IMR-90 (cell line): ENCODE results near the gene SLC6A15. TPM values are rescaled to one million over a fixed set of nuclear protein-coding genes. Genes with fewer than 3 reads are reported as not detected.

Experiments used
- ATAC-seq: fragments of 200-7000 bp; cut with Tn5 transposase; 2 replicates; pipeline ENCODE4 v1.9.1; 2020; ENCODE audit warnings: low read depth, mild to moderate bottlenecking, moderate library complexity
- BruUV-seq: library from RNA; stranded (reverse); fragments of 400-500 nt; replicated peaks from 2 replicates; lab custom pipeline; 2021; lab: Mats Ljungman, UMichigan
- CTCF ChIA-PET: fragments of 300-600 bp; formaldehyde crosslinking; extraction: SDS; loops from one replicate; lab custom pipeline; 2021; ENCODE audit warnings: antibody characterized with exemption; lab: Yijun Ruan, JAX
- POLR2A ChIA-PET: fragments of 300-600 bp; sonication (Branson Sonifier 250); formaldehyde crosslinking; loops from one replicate; lab custom pipeline; 2022; ENCODE audit warnings: antibody characterized with exemption; ENCODE audit not compliant: unreplicated experiment; lab: Charles Lee
- DNase-seq: peaks from one replicate; pipeline ENCODE4 v3.0.0; 2013
- H2AFZ ChIP-seq: replicated peaks from 2 replicates; pipeline ENCODE3; 2013; ENCODE audit warnings: low read length, mild to moderate bottlenecking; ENCODE audit not compliant: poor library complexity
- H2AK5ac ChIP-seq: 2 replicates; pipeline ENCODE4 v1.6.1; 2013; ENCODE audit warnings: low read depth, low read length, inconsistent platforms
- H2AK9ac ChIP-seq: replicated peaks from 2 replicates; pipeline ENCODE3; 2013; ENCODE audit warnings: mild to moderate bottlenecking, low read depth, low read length, moderate library complexity; ENCODE audit not compliant: poor library complexity
- H2BK120ac ChIP-seq: 2 replicates; pipeline ENCODE4 v1.6.1; 2013; ENCODE audit warnings: low read depth, low read length, inconsistent platforms
- H2BK15ac ChIP-seq: 3 replicates; pipeline ENCODE4 v1.6.1; 2013; ENCODE audit warnings: low read depth, low read length, inconsistent platforms
- H2BK20ac ChIP-seq: 2 replicates; pipeline ENCODE4 v1.6.1; 2013; ENCODE audit warnings: low read depth, mild to moderate bottlenecking, inconsistent platforms, low read length, moderate library complexity
- H2BK5ac ChIP-seq: 2 replicates; pipeline ENCODE4 v1.6.1; 2013; ENCODE audit warnings: mild to moderate bottlenecking, low read depth, low read length, inconsistent platforms; ENCODE audit not compliant: poor library complexity, severe bottlenecking
- H3K14ac ChIP-seq: replicated peaks from 2 replicates; pipeline ENCODE4 v1.6.1; 2013; ENCODE audit warnings: low read depth, low read length, inconsistent platforms
- H3K18ac ChIP-seq: 2 replicates; pipeline ENCODE4 v1.6.1; 2013; ENCODE audit warnings: low read depth, low read length, control low read depth
- H3K23ac ChIP-seq: 2 replicates; pipeline ENCODE4 v1.6.1; 2013; ENCODE audit warnings: low read depth, low read length, inconsistent platforms
- H3K27ac ChIP-seq: 2 replicates; pipeline ENCODE4 v1.5.1; 2013; ENCODE audit warnings: mild to moderate bottlenecking, control low read depth, low read length; ENCODE audit not compliant: insufficient read depth
- H3K27me3 ChIP-seq: 2 replicates; pipeline ENCODE4 v1.6.1; 2013; ENCODE audit warnings: low read length; ENCODE audit not compliant: control insufficient read depth, insufficient read depth
- H3K36me3 ChIP-seq: 2 replicates; pipeline ENCODE4 v1.6.1; 2013; ENCODE audit warnings: low read length, mixed read lengths; ENCODE audit not compliant: control insufficient read depth, insufficient read depth
- H3K4ac ChIP-seq: 2 replicates; pipeline ENCODE4 v1.6.1; 2013; ENCODE audit warnings: low read depth, low read length, inconsistent platforms
- H3K4me1 ChIP-seq: 2 replicates; pipeline ENCODE4 v1.6.1; 2013; ENCODE audit warnings: low read length, mixed read lengths; ENCODE audit not compliant: control insufficient read depth, insufficient read depth
- H3K4me2 ChIP-seq: 2 replicates; pipeline ENCODE4 v1.6.1; 2013; ENCODE audit warnings: low read depth, mild to moderate bottlenecking, control low read depth, low read length, moderate library complexity
- H3K4me3 ChIP-seq: 2 replicates; pipeline ENCODE4 v1.5.1; 2013; ENCODE audit warnings: low read depth, mild to moderate bottlenecking, control low read depth, low read length, moderate library complexity; ENCODE audit not compliant: insufficient read depth
- H3K56ac ChIP-seq: 2 replicates; pipeline ENCODE4 v1.6.1; 2013; ENCODE audit warnings: low read length, inconsistent platforms; ENCODE audit not compliant: insufficient read depth; ENCODE audit errors: extremely low read depth
- H3K79me1 ChIP-seq, 2 experiments: 2 replicates each; pipeline ENCODE4 v1.6.1; 2013; ENCODE audit warnings: low read length in 2 of 2, inconsistent platforms in 1 of 2, low read depth in 1 of 2
- H3K9ac ChIP-seq: 2 replicates; pipeline ENCODE4 v1.6.1; 2013; ENCODE audit warnings: low read depth, low read length, control low read depth
- H3K9me1 ChIP-seq: 2 replicates; pipeline ENCODE4 v1.6.1; 2013; ENCODE audit warnings: low read length, inconsistent platforms; ENCODE audit not compliant: insufficient read depth
- H3K9me3 ChIP-seq: 2 replicates; pipeline ENCODE4 v1.6.1; 2013; ENCODE audit warnings: low read length; ENCODE audit not compliant: control insufficient read depth, insufficient read depth
- H4K20me1 ChIP-seq: 2 replicates; pipeline ENCODE4 v1.6.1; 2013; ENCODE audit warnings: low read length, inconsistent platforms; ENCODE audit not compliant: insufficient read depth
- H4K5ac ChIP-seq: 2 replicates; pipeline ENCODE4 v1.6.1; 2013; ENCODE audit warnings: mild to moderate bottlenecking, low read depth, low read length, control low read depth
- H4K8ac ChIP-seq, 2 experiments: 2 replicates each; pipeline ENCODE4 v1.6.1; 2013; ENCODE audit warnings: low read depth in 2 of 2, low read length in 2 of 2, control low read depth in 1 of 2, inconsistent platforms in 1 of 2
- H4K91ac ChIP-seq: 2 replicates; pipeline ENCODE4 v1.6.1; 2013; ENCODE audit warnings: low read depth, low read length, inconsistent platforms; ENCODE audit not compliant: insufficient read depth
- BHLHE40 ChIP-seq: fragments of 150-350 bp; IDR thresholded peaks from 2 replicates; pipeline ENCODE4 v1.6.1; 2016; ENCODE audit warnings: mild to moderate bottlenecking, low read depth, low read length
- NFE2L2 ChIP-seq: fragments of 150-350 bp; IDR thresholded peaks from 2 replicates; pipeline ENCODE4 v1.6.1; 2016; ENCODE audit warnings: low read depth, mild to moderate bottlenecking, low read length
- RAD21 ChIP-seq: IDR thresholded peaks from 2 replicates; pipeline ENCODE4 v1.6.1; 2012; ENCODE audit warnings: low read length, improper control_type of control experiment
- whole genome bisulfite sequencing, 2 experiments: methylation state at CpG; one replicate each; pipeline versions ENCODE4 v1.1.5 to v1.1.7; 2013; ENCODE audit warnings: missing lambda C conversion rate in 2 of 2; ENCODE audit not compliant: insufficient read length in 1 of 2; ENCODE audit errors: extremely low coverage in 2 of 2; 5-methylcytosine and 5-hydroxymethylcytosine counted together
- dilution Hi-C: fragments of 300-500 bp; cut with HindIII; formaldehyde crosslinking; loops from one replicate; pipeline ENCODE4 v1.14.3; 2018; ENCODE audit warnings: low sequenced_read_pairs; ENCODE audit not compliant: unreplicated experiment
- in situ Hi-C: fragments of 300-500 bp; cut with MboI; formaldehyde crosslinking; loops from 3 replicates; pipeline ENCODE4 v1.14.3; 2019; ENCODE audit warnings: low sequenced_read_pairs, inconsistent platforms, mixed read lengths
- intact Hi-C: fragments of 100-400 bp; cut with micrococcal nuclease; formaldehyde crosslinking; loops from 2 replicates; pipeline ENCODE4 v1.10.0; 2022
- polyA plus RNA-seq, 3 experiments: library from polyadenylated mRNA; depleted of rRNA; stranded (reverse); fragments of >200 nt; gene quantifications; 2 replicates each; pipeline ENCODE4 v1.2.3, GENCODE V29; 2012; ENCODE audit warnings: low replicate concordance in 1 of 3
- total RNA-seq: library from RNA; depleted of rRNA; stranded (reverse); fragments of >200 nt; gene quantifications from 2 replicates; pipeline ENCODE4 v1.2.3, GENCODE V29; 2012
- TF ChIP-seq, protein P1 (sequence below): conservative IDR thresholded peaks from 2 replicates; pipeline ENCODE4 v1.5.1; 2012; ENCODE audit warnings: mild to moderate bottlenecking, low read depth, low read length, improper control_type of control experiment
- TF ChIP-seq, protein P2 (sequence below): fragments of 150-350 bp; IDR thresholded peaks from 2 replicates; pipeline ENCODE4 v1.6.1; 2016; ENCODE audit warnings: low read depth, mild to moderate bottlenecking, low read length, moderate library complexity, borderline replicate concordance

Gene SLC6A15
- total and polyA plus RNA-seq, 2 of the 4 experiments (the other 2 are of a cell fraction), result 0.32 to 0.72 TPM

DNA sequence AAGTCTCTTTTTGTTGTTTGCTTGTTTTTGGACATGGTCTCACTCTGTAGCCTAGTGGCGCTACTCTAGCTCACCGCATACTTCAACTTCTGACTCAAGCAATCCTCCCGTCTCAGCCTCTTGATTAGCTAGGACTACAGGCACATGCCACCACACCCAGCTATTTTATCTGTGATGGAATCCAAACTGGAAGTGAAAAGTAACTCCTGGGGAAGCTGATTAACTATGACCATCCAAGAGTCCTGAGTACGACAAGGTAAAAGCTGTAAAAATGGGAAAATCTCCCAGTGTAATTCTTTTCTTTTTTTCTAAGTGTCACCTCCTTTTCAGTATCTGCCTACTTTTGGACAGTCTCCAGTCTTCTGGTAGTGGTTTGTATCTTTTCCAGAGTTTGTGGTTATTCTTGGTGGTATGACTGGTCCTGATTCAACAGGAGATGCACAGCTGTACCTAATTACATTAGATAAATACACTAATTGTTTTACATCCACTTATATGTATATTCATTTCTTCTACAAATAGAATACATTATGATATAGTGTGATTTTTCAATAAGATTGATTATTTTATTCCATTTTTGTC lies 97.8 kb downstream of the SLC6A15 start:
- no peak overlapping the region for H3K27ac ChIP-seq
- no peak overlapping the region for H3K4me2 ChIP-seq

More for the DNA sequence above, 97.8 kb downstream of the SLC6A15 start:
- no peak overlapping the region for H2BK120ac ChIP-seq
- no peaks in the 10 kb centered on the region for H3K79me1 ChIP-seq
- H3K36me3 ChIP-seq, result no peaks in the 10 kb centered on the region
- intact Hi-C loops, result no loop called here
- no peak overlapping the region for H2BK20ac ChIP-seq
- H3K18ac ChIP-seq, result no peak overlapping the region
- H2AK9ac ChIP-seq, result no peak overlapping the region
- H3K23ac ChIP-seq, result no peak overlapping the region
- no peak overlapping the region for H4K91ac ChIP-seq
- TF ChIP-seq, protein P1, sequence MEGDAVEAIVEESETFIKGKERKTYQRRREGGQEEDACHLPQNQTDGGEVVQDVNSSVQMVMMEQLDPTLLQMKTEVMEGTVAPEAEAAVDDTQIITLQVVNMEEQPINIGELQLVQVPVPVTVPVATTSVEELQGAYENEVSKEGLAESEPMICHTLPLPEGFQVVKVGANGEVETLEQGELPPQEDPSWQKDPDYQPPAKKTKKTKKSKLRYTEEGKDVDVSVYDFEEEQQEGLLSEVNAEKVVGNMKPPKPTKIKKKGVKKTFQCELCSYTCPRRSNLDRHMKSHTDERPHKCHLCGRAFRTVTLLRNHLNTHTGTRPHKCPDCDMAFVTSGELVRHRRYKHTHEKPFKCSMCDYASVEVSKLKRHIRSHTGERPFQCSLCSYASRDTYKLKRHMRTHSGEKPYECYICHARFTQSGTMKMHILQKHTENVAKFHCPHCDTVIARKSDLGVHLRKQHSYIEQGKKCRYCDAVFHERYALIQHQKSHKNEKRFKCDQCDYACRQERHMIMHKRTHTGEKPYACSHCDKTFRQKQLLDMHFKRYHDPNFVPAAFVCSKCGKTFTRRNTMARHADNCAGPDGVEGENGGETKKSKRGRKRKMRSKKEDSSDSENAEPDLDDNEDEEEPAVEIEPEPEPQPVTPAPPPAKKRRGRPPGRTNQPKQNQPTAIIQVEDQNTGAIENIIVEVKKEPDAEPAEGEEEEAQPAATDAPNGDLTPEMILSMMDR, result no peak
- TF ChIP-seq NFE2L2, result no peak
- no peak for TF ChIP-seq BHLHE40
- TF ChIP-seq, protein P2, sequence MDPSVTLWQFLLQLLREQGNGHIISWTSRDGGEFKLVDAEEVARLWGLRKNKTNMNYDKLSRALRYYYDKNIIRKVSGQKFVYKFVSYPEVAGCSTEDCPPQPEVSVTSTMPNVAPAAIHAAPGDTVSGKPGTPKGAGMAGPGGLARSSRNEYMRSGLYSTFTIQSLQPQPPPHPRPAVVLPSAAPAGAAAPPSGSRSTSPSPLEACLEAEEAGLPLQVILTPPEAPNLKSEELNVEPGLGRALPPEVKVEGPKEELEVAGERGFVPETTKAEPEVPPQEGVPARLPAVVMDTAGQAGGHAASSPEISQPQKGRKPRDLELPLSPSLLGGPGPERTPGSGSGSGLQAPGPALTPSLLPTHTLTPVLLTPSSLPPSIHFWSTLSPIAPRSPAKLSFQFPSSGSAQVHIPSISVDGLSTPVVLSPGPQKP, result no peak
- no peak for TF ChIP-seq RAD21
- no peak overlapping the region for H2BK5ac ChIP-seq
- no TSS peak for BruUV-seq
- no peak overlapping the region for H3K14ac ChIP-seq
- H2BK15ac ChIP-seq, result no peak overlapping the region
- CTCF ChIA-PET, result no interaction called here
- H3K9ac ChIP-seq, result no peak overlapping the region
- no peaks in the 10 kb centered on the region for H3K4me1 ChIP-seq
- H3K4me3 ChIP-seq, result no peak overlapping the region
- WGBS, 2 experiments, result no CpG with 5 or more reads among the region's 4 CpGs
- no peak overlapping the region for H2AK5ac ChIP-seq
- no peak overlapping the region for H3K4ac ChIP-seq
- no peaks in the 10 kb centered on the region for H3K27me3 ChIP-seq
- POLR2A ChIA-PET, result no interaction called here
- in situ Hi-C loops, result no loop called here
- dilution Hi-C loops, result no loop called here
- H4K8ac ChIP-seq, result no peak overlapping the region
- no peaks in the 10 kb centered on the region for H4K20me1 ChIP-seq
- DNase-seq, result peak; percentile 21
- ATAC-seq, result no peak
- H4K5ac ChIP-seq, result no peak overlapping the region
- no peaks in the 10 kb centered on the region for H3K9me3 ChIP-seq
- H2AFZ ChIP-seq, result no peak overlapping the region
- H3K9me1 ChIP-seq, result no peaks in the 10 kb centered on the region
- no peak overlapping the region for H3K56ac ChIP-seq
